Calu3 (cell line): ENCODE data around the gene PTGES3. TPM values are rescaled to one million over a fixed set of nuclear protein-coding genes. Genes with fewer than 3 reads are reported as not detected.
"Not testable (repeated sequence)": the region's sequence is repeated elsewhere in the genome, so short reads cannot be mapped to it uniquely, and the experiment has no call there.

Experiments
- BruUV-seq: library from RNA; stranded (reverse); fragments of 400-500 nt; replicated peaks from 2 replicates; lab custom pipeline; 2021; lab: Mats Ljungman, UMichigan
- CTCF ChIA-PET: fragments of 300-600 bp; sonication (Branson Sonifier 250); formaldehyde crosslinking; loops from one replicate; lab custom pipeline; 2022; ENCODE audit warnings: antibody characterized with exemption; lab: Charles Lee
- DNase-seq: peaks from one replicate; pipeline ENCODE4 v3.0.0; 2022
- H3K27ac Mint-ChIP-seq: one replicate; pipeline ENCODE4 v1.8.0; 2022; ENCODE audit warnings: mixed read lengths; ENCODE audit not compliant: unreplicated experiment
- H3K27me3 Mint-ChIP-seq: one replicate; pipeline ENCODE4 v1.8.0; 2022; ENCODE audit warnings: mixed read lengths; ENCODE audit not compliant: unreplicated experiment
- H3K36me3 Mint-ChIP-seq: one replicate; pipeline ENCODE4 v1.8.0; 2022; ENCODE audit warnings: mild to moderate bottlenecking, moderate library complexity, mixed read lengths; ENCODE audit not compliant: insufficient read depth, unreplicated experiment
- H3K4me1 Mint-ChIP-seq: one replicate; pipeline ENCODE4 v1.8.0; 2022; ENCODE audit warnings: mild to moderate bottlenecking, low read depth, mixed read lengths; ENCODE audit not compliant: unreplicated experiment
- H3K4me3 Mint-ChIP-seq: one replicate; pipeline ENCODE4 v1.8.0; 2022; ENCODE audit warnings: mild to moderate bottlenecking, low read depth, moderate library complexity, mixed read lengths; ENCODE audit not compliant: unreplicated experiment
- H3K9me3 Mint-ChIP-seq: one replicate; pipeline ENCODE4 v1.8.0; 2022; ENCODE audit warnings: low read depth, mixed read lengths; ENCODE audit not compliant: unreplicated experiment
- CTCF ChIP-seq: fragments of 200-600 bp; IDR thresholded peaks from one replicate; pipeline ENCODE4 v1.8.0; 2022; ENCODE audit warnings: antibody characterized with exemption; ENCODE audit not compliant: unreplicated experiment
- intact Hi-C: fragments of 100-400 bp; cut with micrococcal nuclease; formaldehyde crosslinking; loops from one replicate; pipeline ENCODE4 v1.10.0; 2022; ENCODE audit not compliant: unreplicated experiment
- total RNA-seq: library from RNA; stranded (reverse); gene quantifications from 2 replicates; pipeline ENCODE4 v1.2.3, GENCODE V29; 2022

PTGES3 gene
- total RNA-seq, 1 experiment from 2014 or later = 437 TPM

GRCh38 chr12:56709759-56710376 lies 21.8 kb upstream of the PTGES3 start:
- intact Hi-C loops = no loop called here

DNA sequence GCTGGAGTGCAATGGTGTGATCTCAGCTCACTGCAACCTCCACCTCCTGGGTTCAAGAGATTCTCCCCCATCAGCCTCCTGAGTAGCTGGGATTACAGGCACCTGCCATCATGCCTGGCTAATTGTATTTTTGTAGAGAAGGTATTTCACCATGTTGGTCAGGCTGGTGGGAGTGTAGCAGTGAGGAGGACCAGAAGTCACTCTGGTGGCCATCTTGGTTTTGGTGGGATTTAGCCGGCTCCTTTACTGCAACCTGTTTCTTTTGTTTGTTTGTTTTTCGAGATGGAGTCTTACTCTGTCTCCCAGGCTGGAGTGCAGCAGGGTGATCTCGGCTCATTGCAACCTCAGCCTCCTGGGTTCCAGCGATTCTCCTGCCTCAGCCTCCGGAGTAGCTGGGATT lies 16.4 kb upstream of the PTGES3 start:
- BruUV-seq, intact Hi-C loops, H3K27me3 Mint-ChIP-seq, H3K4me1 Mint-ChIP-seq, H3K4me3 Mint-ChIP-seq, H3K36me3 Mint-ChIP-seq, DNase-seq, H3K27ac Mint-ChIP-seq, H3K9me3 Mint-ChIP-seq: not testable (repeated sequence)
- CTCF ChIA-PET = interaction anchor here (0.7 kb wide), 1 partner anchor 525 kb away, joined by 3 read pairs; the partner anchor contains the start of gene SHMT2

More at GRCh38 chr12:56709759-56710376, 21.8 kb upstream of the PTGES3 start:
- DNase-seq = no peak
- no peak overlapping the region for H3K27ac Mint-ChIP-seq
- no peaks in the 10 kb centered on the region for H3K27me3 Mint-ChIP-seq
- CTCF ChIA-PET = interaction anchor here (0.7 kb wide), 1 partner anchor 766 kb away, joined by 3 read pairs; no protein-coding TSS in a partner anchor
- peaks cover 44% of the 10 kb centered on the region for H3K36me3 Mint-ChIP-seq
- H3K9me3 Mint-ChIP-seq = no peaks in the 10 kb centered on the region
- no peak overlapping the region for H3K4me3 Mint-ChIP-seq
- no peaks in the 10 kb centered on the region for H3K4me1 Mint-ChIP-seq
- no peak for TF ChIP-seq CTCF
- no TSS peak for BruUV-seq

GRCh38 chr12:56699020-56699661 lies 11.1 kb upstream of the PTGES3 start:
- TF ChIP-seq CTCF = no peak
- no TSS peak for BruUV-seq

DNA sequence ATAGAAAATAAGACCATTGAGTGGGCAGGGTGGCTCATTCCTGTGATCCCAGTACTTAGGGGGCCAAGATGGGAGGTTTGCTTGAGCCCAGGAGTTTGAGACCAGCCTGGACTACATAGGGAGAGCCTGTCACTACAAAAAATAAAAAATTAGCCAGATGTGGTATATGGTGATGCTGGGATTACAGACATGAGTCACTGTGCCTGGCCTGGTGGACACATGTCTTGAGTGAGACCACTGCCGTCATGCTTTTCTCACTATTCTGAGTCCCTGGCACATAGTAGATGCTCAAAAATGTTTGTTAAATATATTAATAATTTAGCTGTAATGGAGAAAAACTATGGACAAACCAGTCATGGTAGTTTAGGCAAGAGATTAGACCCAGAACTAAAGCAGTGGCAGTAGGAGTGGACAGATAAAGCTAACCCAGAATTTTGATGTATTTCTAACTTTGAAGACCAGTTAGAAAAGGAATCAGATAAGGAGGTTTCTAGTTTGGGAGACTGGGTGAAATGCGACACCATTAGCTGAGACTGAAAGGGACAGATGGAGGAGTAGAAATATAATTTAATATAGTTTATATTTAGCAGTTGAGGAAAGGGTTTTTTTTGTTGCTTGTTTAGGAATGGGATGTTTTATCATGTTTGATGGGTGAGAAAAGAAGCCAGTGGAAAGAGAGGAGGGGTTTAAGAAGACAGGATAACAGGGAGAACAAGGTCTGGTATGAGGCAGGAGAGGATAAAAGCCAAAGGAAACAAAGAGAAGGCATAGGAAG lies 7.4 kb upstream of the PTGES3 start:
- H3K4me1 Mint-ChIP-seq = no peaks in the 10 kb centered on the region
- H3K27ac Mint-ChIP-seq = no peak overlapping the region
- peaks cover 1% of the 10 kb centered on the region for H3K36me3 Mint-ChIP-seq
- BruUV-seq = no TSS peak
- CTCF ChIA-PET = no interaction called here
- H3K27me3 Mint-ChIP-seq = no peaks in the 10 kb centered on the region
- intact Hi-C loops = no loop called here
- DNase-seq = no peak
- TF ChIP-seq CTCF = no peak
- H3K9me3 Mint-ChIP-seq = no peaks in the 10 kb centered on the region
- no peak overlapping the region for H3K4me3 Mint-ChIP-seq

More at GRCh38 chr12:56699020-56699661, 11.1 kb upstream of the PTGES3 start:
- no peaks in the 10 kb centered on the region for H3K27me3 Mint-ChIP-seq
- H3K36me3 Mint-ChIP-seq = no peaks in the 10 kb centered on the region
- DNase-seq = no peak
- H3K27ac Mint-ChIP-seq = no peak overlapping the region
- intact Hi-C loops = no loop called here
- H3K4me1 Mint-ChIP-seq = no peaks in the 10 kb centered on the region
- no peak overlapping the region for H3K4me3 Mint-ChIP-seq
- CTCF ChIA-PET = interaction anchor here (0.6 to 0.9 kb wide), 2 partner anchors 11 to 892 kb away, joined by 4 to 5 read pairs; partner anchors contain the start of gene PTGES3
- H3K9me3 Mint-ChIP-seq = no peaks in the 10 kb centered on the region
